Right cardiac atrium (tissue), 5 donors: ENCODE data around the gene C1orf105. TPM values are rescaled to one million over a fixed set of nuclear protein-coding genes. Genes with fewer than 3 reads are reported as not detected.
A peak's percentile ranks its signal among the peaks of the same experiment; 100 is the strongest.

Experiments
- ATAC-seq, 2 donors: fragments of 200-7000 bp; cut with Tn5 transposase; one replicate each; pipeline versions ENCODE4 v1.8.0 to v1.9.1; 2020; ENCODE audit warnings: moderate library complexity in 2 of 2, mild to moderate bottlenecking in 1 of 2
- DNase-seq, 3 donors: peaks; one replicate each; pipeline ENCODE4 v3.0.0-alpha.2; 2020
- H3K27ac ChIP-seq: one replicate; pipeline ENCODE4 v1.5.1; 2013; ENCODE audit warnings: mild to moderate bottlenecking, low read length, control low read depth, moderate library complexity
- H3K27me3 ChIP-seq: one replicate; pipeline ENCODE4 v1.6.1; 2013; ENCODE audit not compliant: control insufficient read depth, insufficient read depth
- H3K4me1 ChIP-seq: one replicate; pipeline ENCODE4 v1.6.1; 2013; ENCODE audit warnings: low read length; ENCODE audit not compliant: control insufficient read depth, insufficient read depth
- H3K4me3 ChIP-seq: one replicate; pipeline ENCODE4 v1.5.1; 2013; ENCODE audit warnings: low read length, control low read depth
- H3K9me3 ChIP-seq: one replicate; pipeline ENCODE4 v1.6.1; 2013; ENCODE audit warnings: low read length; ENCODE audit not compliant: control insufficient read depth
- WGBS: extraction: QIAGEN DNeasy Blood & Tissue Kit; methylation state at CpG from one replicate; pipeline ENCODE4 v1.1.7; 2013; 5-methylcytosine and 5-hydroxymethylcytosine counted together
- intact Hi-C, 4 donors: fragments of 100-400 bp; cut with DNase I; formaldehyde crosslinking; loops; one replicate each; pipeline versions ENCODE4 v1.11.0 to v1.14.0; 2022 to 2023
- polyA plus RNA-seq: library from polyadenylated mRNA; stranded (reverse); fragments of 200-250 nt; gene quantifications from one replicate; pipeline ENCODE4 v1.2.3, GENCODE V29; 2013
- total RNA-seq, 4 donors: library from RNA; stranded (reverse); fragmentation: NEBNext Ultra II Directional; extraction: Animal tissue kit (Norgen Biotek cat#: 25700); gene quantifications; one replicate each; pipeline ENCODE4 v1.2.1, GENCODE V29; 2021
- donor health status: healthy with polysubstance abuse.
- donor health status: DM: no; HTN: yes; CAD: no.
- donor health status: DM: no; HTN: no; CAD: no.
- donor health status: DM: no; HTN: yes; CAD: no; lungs with severe emphysema.
- donor health status: DM: yes; HTN: yes; CAD: no.

Gene C1orf105
- total and polyA plus RNA-seq, 5 donors = 3.2 to 21.5 (median 12.7) TPM

DNA sequence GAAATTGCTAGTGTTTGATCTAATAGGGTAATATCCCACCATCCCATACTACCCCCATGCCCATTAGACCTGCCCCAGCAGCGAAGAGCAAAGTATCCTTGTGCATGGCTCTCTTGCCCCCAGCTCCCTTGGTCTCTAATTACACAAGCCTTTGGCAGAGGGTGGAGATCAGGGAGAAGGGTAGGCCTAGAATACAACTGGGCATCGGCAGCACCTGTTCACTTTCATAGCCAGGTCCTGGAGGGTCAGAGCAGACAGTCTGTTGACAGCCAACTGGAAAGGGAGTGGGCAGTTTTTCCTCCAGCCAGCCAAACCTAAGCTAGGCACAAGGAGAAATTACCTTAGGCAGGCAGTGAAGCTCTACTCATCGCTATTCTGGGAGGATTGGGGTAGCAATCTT, 26.1 kb downstream of the C1orf105 start:
- Histone ChIP-seq H3K9me3 (no peaks in the 10 kb centered on the region), H3K27ac (no peak overlapping the region), H3K4me3 (no peak overlapping the region), H3K4me1 (peaks cover 8% of the 10 kb centered on the region), H3K27me3 (no peaks in the 10 kb centered on the region)
- ATAC-seq (no peak), DNase-seq (no peak)
- WGBS = 93% methylated on average over 3 of the region's 3 CpGs
- intact Hi-C loops = loop anchor here in 1 of 4 donors (10.0 kb wide), 1 partner anchor 278 kb away; no protein-coding TSS in a partner anchor

DNA sequence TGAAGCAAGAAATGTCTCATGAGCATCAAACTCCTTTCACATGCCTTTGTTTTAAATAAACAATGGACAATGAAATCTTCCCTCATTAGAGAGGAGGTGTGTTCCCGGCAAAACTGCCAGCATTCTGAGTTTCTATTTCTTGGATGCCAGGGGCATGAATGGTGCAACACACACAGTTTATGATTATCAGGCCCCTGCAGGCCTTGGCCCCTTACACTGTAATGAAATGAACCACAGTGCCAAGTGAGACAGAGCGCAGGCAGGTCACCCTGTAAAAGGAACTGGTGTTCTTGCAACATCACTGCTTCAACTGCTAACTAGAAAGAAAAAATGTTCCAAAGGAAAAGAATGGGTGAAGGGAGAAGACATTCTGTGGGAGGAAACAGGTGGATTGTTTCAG, 27.2 kb downstream of the C1orf105 start:
- 71% methylated on average over 2 of the region's 2 CpGs for WGBS
- Histone ChIP-seq H3K27me3 (no peaks in the 10 kb centered on the region), H3K27ac (no peak overlapping the region), H3K9me3 (no peaks in the 10 kb centered on the region), H3K4me1 (peaks cover 3% of the 10 kb centered on the region), H3K4me3 (no peak overlapping the region)
- ATAC-seq (no peak), DNase-seq (no peak)
- intact Hi-C loops = loop anchor here in 1 of 4 donors (10.0 kb wide), 1 partner anchor 277 kb away; no protein-coding TSS in a partner anchor

- Histone ChIP-seq H3K4me1 (peaks cover 3% of the 10 kb centered on the region), H3K9me3 (no peaks in the 10 kb centered on the region), H3K27ac (no peak overlapping the region), H3K4me3 (no peak overlapping the region), H3K27me3 (no peaks in the 10 kb centered on the region)
- intact Hi-C loops = loop anchor here in 1 of 4 donors (10.0 kb wide), 1 partner anchor 276 kb away; no protein-coding TSS in a partner anchor
- ATAC-seq (no peak), DNase-seq (no peak)
- WGBS = 86% methylated on average over 6 of the region's 6 CpGs
Measured at GRCh38 chr1:172448995-172449584, 28.6 kb downstream of the C1orf105 start.

DNA sequence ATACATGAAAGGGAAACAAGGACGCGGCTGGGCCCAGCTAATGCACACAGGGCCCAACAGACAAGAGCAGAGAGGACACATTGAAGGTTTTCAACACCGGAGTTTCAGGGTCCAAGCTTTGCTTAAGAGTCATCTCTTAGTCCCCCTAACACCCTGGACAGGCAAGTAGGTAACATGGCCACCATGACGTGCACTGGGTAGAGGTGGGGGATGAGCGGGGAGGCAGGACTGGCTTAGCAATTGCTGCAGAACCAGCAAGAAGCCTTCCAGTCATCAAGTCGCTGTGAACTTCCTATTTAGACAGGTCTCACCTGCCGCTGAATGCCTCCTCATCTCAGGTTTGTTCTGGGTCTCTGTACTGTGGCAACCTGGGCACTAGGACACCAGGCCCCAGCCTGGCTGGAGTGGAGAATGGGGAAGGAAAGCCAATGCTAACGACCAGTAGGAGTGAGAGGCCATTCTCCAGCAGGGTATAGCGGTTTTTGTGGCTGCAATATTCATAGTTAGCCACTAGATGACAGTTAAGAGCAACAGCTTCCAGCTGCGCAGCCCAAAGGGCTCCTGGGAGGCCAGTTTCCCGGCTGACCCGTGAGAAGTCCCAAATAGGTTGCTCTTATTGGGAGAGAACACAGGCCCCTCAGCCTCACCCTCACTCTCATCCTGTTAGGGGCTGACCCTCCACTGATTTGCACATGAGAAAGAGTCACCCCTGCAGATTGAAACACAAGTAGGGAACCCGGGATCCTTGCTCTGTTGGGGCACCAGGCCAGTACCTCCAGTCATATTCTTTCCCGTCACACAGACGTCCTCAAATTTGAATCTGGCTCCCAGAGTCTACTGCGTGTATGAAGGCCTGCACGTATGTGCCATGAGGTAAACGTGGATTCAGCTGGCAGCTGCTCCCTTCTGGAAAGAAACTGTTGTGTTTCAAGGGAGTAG, 29.4 kb downstream of the C1orf105 start:
- Histone ChIP-seq H3K9me3 (no peaks in the 10 kb centered on the region), H3K27ac (peak overlapping the region; percentile 21), H3K4me3 (peak overlapping the region; percentile 16), H3K27me3 (no peaks in the 10 kb centered on the region), H3K4me1 (peaks cover 3% of the 10 kb centered on the region)
- intact Hi-C loops = loop anchor here in 3 of 4 donors (5.0 to 10.0 kb wide), 4 partner anchors 82 to 275 kb away; partner anchors contain the start of gene SUCO (in 2 of the 3)
- DNase-seq (peak; percentile 58 to 78 (median 71)), ATAC-seq (peak; percentile 88)
- WGBS = 38% methylated on average over 18 of the region's 18 CpGs

- H3K27ac ChIP-seq = peak overlapping the region; percentile 21
- H3K4me3 ChIP-seq = no peak overlapping the region
- no peaks in the 10 kb centered on the region for H3K27me3 ChIP-seq
- WGBS = 62% methylated on average over 7 of the region's 7 CpGs
- ATAC-seq (no peak), DNase-seq (peak in 1 of 3 donors; percentile 55)
- H3K4me1 ChIP-seq = peaks cover 3% of the 10 kb centered on the region
- H3K9me3 ChIP-seq = no peaks in the 10 kb centered on the region
- intact Hi-C loops = loop anchor here in 2 of 4 donors (5.0 to 10.0 kb wide), 3 partner anchors 82 to 264 kb away; partner anchors contain the start of gene SUCO (in 2 of the 2)
Measured at GRCh38 chr1:172450524-172450885, 30.0 kb downstream of the C1orf105 start.

DNA sequence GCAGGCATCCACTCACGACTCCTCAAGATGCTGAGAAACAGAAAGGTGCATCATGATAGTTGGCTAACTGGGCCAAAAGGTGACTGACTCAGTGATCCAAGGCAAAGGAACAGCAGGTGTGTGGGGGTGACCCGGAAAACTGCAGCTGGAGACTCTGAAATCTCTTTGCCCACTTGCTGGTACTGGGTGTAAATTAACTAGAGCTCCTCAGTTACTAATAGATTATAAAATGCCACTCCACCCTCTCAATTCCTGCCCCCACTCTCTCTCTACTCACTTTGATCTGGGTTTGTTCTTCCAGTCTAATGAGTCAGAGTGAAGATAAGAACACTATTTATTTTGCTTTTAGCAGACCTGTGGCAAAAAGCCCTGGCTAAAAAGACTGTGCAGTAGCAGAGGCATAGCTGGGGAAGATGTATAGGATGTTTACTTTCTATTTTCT, 30.5 kb downstream of the C1orf105 start:
- intact Hi-C loops = loop anchor here in 2 of 4 donors (5.0 to 10.0 kb wide), 3 partner anchors 81 to 264 kb away; partner anchors contain the start of gene SUCO (in 2 of the 2)
- no peaks in the 10 kb centered on the region for H3K9me3 ChIP-seq
- DNase-seq (no peak), ATAC-seq (peak; percentile 4 to 67)
- H3K4me3 ChIP-seq = no peak overlapping the region
- no peak overlapping the region for H3K27ac ChIP-seq
- no peaks in the 10 kb centered on the region for H3K27me3 ChIP-seq
- WGBS = 79% methylated on average over 2 of the region's 2 CpGs
- peaks cover 3% of the 10 kb centered on the region for H3K4me1 ChIP-seq

GRCh38 chr1:172452536-172453152, 32.2 kb downstream of the C1orf105 start:
- Histone ChIP-seq H3K27ac (peak overlapping the region; percentile 68), H3K27me3 (no peaks in the 10 kb centered on the region), H3K9me3 (no peaks in the 10 kb centered on the region), H3K4me3 (no peak overlapping the region), H3K4me1 (peaks cover 3% of the 10 kb centered on the region)
- DNase-seq = no peak
- peak; percentile 30 to 61 for ATAC-seq
- 50% methylated on average over 7 of the region's 7 CpGs for WGBS
- intact Hi-C loops = loop anchor here in 2 of 4 donors (5.0 to 10.0 kb wide), 3 partner anchors 80 to 262 kb away; partner anchors contain the start of gene SUCO (in 2 of the 2)

GRCh38 chr1:172453153-172453545, 32.7 kb downstream of the C1orf105 start:
- intact Hi-C loops = loop anchor here in 2 of 4 donors (5.0 to 10.0 kb wide), 3 partner anchors 79 to 262 kb away; partner anchors contain the start of gene SUCO (in 2 of the 2)
- no peak for ATAC-seq
- H3K9me3 ChIP-seq = no peaks in the 10 kb centered on the region
- WGBS = 51% methylated on average over 6 of the region's 6 CpGs
- H3K27ac ChIP-seq = peak overlapping the region; percentile 68
- no peak for DNase-seq
- H3K27me3 ChIP-seq = no peaks in the 10 kb centered on the region
- H3K4me3 ChIP-seq = no peak overlapping the region
- H3K4me1 ChIP-seq = peaks cover 3% of the 10 kb centered on the region

DNA sequence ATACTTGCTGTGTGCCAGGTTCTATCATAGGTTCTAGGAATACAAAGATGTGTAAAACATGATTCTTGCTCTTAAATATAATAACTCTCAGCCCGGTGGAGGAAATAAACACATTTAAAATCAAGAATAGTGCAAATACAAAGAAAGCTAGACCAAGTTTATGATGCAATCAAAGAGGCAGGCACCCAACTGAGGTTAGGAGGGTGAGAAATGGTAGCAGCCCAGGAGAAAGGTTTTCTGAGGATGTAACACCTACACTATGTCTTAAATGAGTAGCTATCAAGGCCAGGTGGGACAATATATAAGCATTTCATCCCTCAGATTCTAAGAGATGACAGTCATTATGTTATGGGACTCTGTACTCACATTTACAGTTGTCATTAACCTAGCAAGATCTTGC, 33.1 kb downstream of the C1orf105 start:
- H3K4me3 ChIP-seq = no peak overlapping the region
- WGBS = 81% methylated on average over 1 of the region's 1 CpG
- intact Hi-C loops = loop anchor here in 2 of 4 donors (5.0 to 10.0 kb wide), 3 partner anchors 79 to 261 kb away; partner anchors contain the start of gene SUCO (in 2 of the 2)
- no peak overlapping the region for H3K27ac ChIP-seq
- ATAC-seq = no peak
- H3K9me3 ChIP-seq = no peaks in the 10 kb centered on the region
- H3K4me1 ChIP-seq = peaks cover 3% of the 10 kb centered on the region
- no peak for DNase-seq
- H3K27me3 ChIP-seq = no peaks in the 10 kb centered on the region

GRCh38 chr1:172455451-172455850, 35.0 kb downstream of the C1orf105 start:
- Histone ChIP-seq H3K9me3 (no peaks in the 10 kb centered on the region), H3K27ac (no peak overlapping the region), H3K4me3 (no peak overlapping the region), H3K4me1 (peaks cover under 1% of the 10 kb centered on the region), H3K27me3 (no peaks in the 10 kb centered on the region)
- ATAC-seq (no peak), DNase-seq (no peak)
- 80% methylated on average over 1 of the region's 1 CpG for WGBS
- intact Hi-C loops = loop anchor here in 2 of 4 donors (10.0 kb wide), 2 partner anchors 79 to 259 kb away; partner anchors contain the start of gene SUCO (in 1 of the 2)
